Measurements from ENCODE around the gene SUSD4.

SUSD4 gene

GRCh38 chr1:223320959-223321358 lies 43.0 kb downstream of the SUSD4 start:
- DNase-seq (ENCODE audit: low spot score) (no peak), ATAC-seq (ENCODE audit: low read depth) (no peak)
- no peak overlapping the region for H3K27ac ChIP-seq (ENCODE audit: poor library complexity, severe bottlenecking)
- TF ChIP-seq, protein P1, sequence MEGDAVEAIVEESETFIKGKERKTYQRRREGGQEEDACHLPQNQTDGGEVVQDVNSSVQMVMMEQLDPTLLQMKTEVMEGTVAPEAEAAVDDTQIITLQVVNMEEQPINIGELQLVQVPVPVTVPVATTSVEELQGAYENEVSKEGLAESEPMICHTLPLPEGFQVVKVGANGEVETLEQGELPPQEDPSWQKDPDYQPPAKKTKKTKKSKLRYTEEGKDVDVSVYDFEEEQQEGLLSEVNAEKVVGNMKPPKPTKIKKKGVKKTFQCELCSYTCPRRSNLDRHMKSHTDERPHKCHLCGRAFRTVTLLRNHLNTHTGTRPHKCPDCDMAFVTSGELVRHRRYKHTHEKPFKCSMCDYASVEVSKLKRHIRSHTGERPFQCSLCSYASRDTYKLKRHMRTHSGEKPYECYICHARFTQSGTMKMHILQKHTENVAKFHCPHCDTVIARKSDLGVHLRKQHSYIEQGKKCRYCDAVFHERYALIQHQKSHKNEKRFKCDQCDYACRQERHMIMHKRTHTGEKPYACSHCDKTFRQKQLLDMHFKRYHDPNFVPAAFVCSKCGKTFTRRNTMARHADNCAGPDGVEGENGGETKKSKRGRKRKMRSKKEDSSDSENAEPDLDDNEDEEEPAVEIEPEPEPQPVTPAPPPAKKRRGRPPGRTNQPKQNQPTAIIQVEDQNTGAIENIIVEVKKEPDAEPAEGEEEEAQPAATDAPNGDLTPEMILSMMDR (IDR thresholded peaks at IDR 0.05; ENCODE audit: poor library complexity, severe bottlenecking) = no peak
- no peaks in the 10 kb centered on the region for H3K9me3 ChIP-seq (ENCODE audit: severe bottlenecking)
- H3K4me1 ChIP-seq (ENCODE audit: insufficient read depth, poor library complexity, severe bottlenecking) = no peaks in the 10 kb centered on the region
- H3K36me3 ChIP-seq (ENCODE audit: low read depth) = no peaks in the 10 kb centered on the region
- no peaks in the 10 kb centered on the region for H3K27me3 ChIP-seq (ENCODE audit: insufficient read depth, poor library complexity, severe bottlenecking)
- no peak overlapping the region for H3K4me3 ChIP-seq (ENCODE audit: severe bottlenecking)

DNA sequence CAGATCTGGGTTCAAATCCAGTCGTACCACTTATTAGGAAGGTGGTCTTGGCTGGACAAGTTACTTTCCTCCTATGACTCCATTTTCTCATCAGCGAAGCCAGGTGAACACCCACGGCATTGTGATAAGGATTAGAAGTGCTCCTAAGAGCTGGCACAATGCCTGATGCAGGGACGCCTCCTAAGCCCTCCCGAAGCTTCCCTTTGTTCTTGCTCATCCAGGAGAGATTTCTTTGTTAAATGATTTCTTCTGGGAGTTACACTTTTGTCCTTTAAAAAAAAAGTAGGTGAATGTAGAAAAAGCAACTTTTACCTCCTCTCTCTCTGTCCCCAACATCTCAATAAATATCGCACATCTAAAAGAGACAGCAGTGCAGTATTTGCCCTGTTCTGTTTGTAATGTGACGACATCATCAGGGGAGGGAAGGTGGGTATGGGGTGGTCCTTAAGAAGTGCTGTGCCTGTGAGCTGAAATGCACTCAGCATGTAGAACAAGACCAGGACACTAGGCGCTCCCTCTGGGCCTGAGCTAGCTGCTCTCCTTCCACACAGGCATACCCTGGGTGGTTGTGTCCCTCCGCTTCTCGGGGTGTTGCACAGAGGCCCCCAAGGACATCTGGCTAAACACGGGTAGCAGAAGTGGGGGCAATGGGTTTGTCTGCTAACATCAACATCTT lies 43.9 kb downstream of the SUSD4 start:
- Histone ChIP-seq H3K36me3 (ENCODE audit: low read depth) (no peaks in the 10 kb centered on the region), H3K4me3 (ENCODE audit: severe bottlenecking) (no peak overlapping the region), H3K9me3 (ENCODE audit: severe bottlenecking) (no peaks in the 10 kb centered on the region), H3K4me1 (ENCODE audit: insufficient read depth, poor library complexity, severe bottlenecking) (no peaks in the 10 kb centered on the region), H3K27me3 (ENCODE audit: insufficient read depth, poor library complexity, severe bottlenecking) (no peaks in the 10 kb centered on the region), H3K27ac (ENCODE audit: poor library complexity, severe bottlenecking) (no peak overlapping the region)
- TF ChIP-seq, protein P1 (IDR thresholded peaks at IDR 0.05; ENCODE audit: poor library complexity, severe bottlenecking) = no peak
- ATAC-seq (ENCODE audit: low read depth) (no peak), DNase-seq (ENCODE audit: low spot score) (no peak)

DNA sequence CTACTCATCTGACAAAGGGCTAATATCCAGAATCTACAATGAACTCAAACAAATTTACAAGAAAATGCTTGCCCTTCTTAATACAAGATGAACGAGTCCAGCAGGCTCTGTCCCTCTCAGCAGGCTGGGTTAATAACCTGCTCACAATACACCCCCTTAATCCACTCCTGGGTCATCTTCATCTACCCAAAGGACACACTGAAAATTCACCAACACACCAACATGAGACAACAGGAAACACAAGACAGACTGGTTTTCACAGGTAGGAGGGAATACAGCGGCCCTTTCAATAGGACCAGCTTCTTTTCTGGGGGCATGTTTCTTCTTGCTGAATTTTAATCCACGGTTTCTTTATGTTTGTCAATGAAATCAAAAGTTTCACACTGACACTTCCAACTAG lies 44.6 kb downstream of the SUSD4 start:
- H3K27ac ChIP-seq (ENCODE audit: poor library complexity, severe bottlenecking) = no peak overlapping the region
- H3K36me3 ChIP-seq (ENCODE audit: low read depth) = no peaks in the 10 kb centered on the region
- no peaks in the 10 kb centered on the region for H3K9me3 ChIP-seq (ENCODE audit: severe bottlenecking)
- no peak overlapping the region for H3K4me3 ChIP-seq (ENCODE audit: severe bottlenecking)
- DNase-seq (ENCODE audit: low spot score) = no peak
- TF ChIP-seq, protein P1 (IDR thresholded peaks at IDR 0.05; ENCODE audit: poor library complexity, severe bottlenecking) = no peak
- no peak for ATAC-seq (ENCODE audit: low read depth)
- no peaks in the 10 kb centered on the region for H3K27me3 ChIP-seq (ENCODE audit: insufficient read depth, poor library complexity, severe bottlenecking)
- no peaks in the 10 kb centered on the region for H3K4me1 ChIP-seq (ENCODE audit: insufficient read depth, poor library complexity, severe bottlenecking)

DNA sequence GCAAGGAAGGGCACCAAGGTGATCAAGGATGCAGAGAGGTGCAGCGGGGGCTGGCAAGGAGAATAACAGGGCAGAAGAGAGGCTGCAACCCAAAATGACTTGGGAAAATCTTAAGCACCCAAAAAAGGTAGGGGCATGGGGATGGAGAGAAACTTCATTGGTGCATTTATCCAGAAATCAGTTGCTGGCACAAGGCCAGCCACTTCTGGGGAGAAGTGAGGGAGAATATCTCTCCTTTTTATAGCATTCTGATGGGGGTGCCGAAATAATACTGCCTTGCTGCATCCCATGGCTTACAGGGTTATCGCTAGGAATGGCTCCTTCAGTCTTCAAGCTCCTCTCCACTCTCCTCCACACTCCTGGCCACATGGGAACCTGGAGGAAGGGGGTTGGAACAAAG lies 47.9 kb downstream of the SUSD4 start:
- no peaks in the 10 kb centered on the region for H3K4me1 ChIP-seq (ENCODE audit: insufficient read depth, poor library complexity, severe bottlenecking)
- H3K4me3 ChIP-seq (ENCODE audit: severe bottlenecking) = no peak overlapping the region
- H3K27me3 ChIP-seq (ENCODE audit: insufficient read depth, poor library complexity, severe bottlenecking) = no peaks in the 10 kb centered on the region
- TF ChIP-seq, protein P1 (IDR thresholded peaks at IDR 0.05; ENCODE audit: poor library complexity, severe bottlenecking) = no peak
- no peaks in the 10 kb centered on the region for H3K9me3 ChIP-seq (ENCODE audit: severe bottlenecking)
- ATAC-seq (ENCODE audit: low read depth) (no peak), DNase-seq (ENCODE audit: low spot score) (no peak)
- H3K36me3 ChIP-seq (ENCODE audit: low read depth) = no peaks in the 10 kb centered on the region
- H3K27ac ChIP-seq (ENCODE audit: poor library complexity, severe bottlenecking) = no peak overlapping the region

- ATAC-seq (ENCODE audit: low read depth) (no peak), DNase-seq (ENCODE audit: low spot score) (no peak)
- Histone ChIP-seq H3K27me3 (ENCODE audit: insufficient read depth, poor library complexity, severe bottlenecking) (no peaks in the 10 kb centered on the region), H3K9me3 (ENCODE audit: severe bottlenecking) (no peaks in the 10 kb centered on the region), H3K4me1 (ENCODE audit: insufficient read depth, poor library complexity, severe bottlenecking) (no peaks in the 10 kb centered on the region), H3K4me3 (ENCODE audit: severe bottlenecking) (no peak overlapping the region), H3K27ac (ENCODE audit: poor library complexity, severe bottlenecking) (no peak overlapping the region), H3K36me3 (ENCODE audit: low read depth) (no peaks in the 10 kb centered on the region)
- TF ChIP-seq, protein P1 (IDR thresholded peaks at IDR 0.05; ENCODE audit: poor library complexity, severe bottlenecking) = no peak
Observed at GRCh38 chr1:223315665-223316064, 48.3 kb downstream of the SUSD4 start.
